ENCODE data around the gene ST6GALNAC6. TPM values are rescaled to one million over a fixed set of nuclear protein-coding genes. Genes with fewer than 3 reads are reported as not detected.

ST6GALNAC6 gene
- total RNA-seq, 1 donor from 2014 or later: 94.7 TPM

Small RNAs within 50 kb of the gene (microRNA-seq; reads per million reads assigned to microRNA genes)
- gene MIR4672 (ENCODE audit: borderline microRNAs expressed): not detected

Other genes starting within 250 kb of the ST6GALNAC6 start
- 0.29 TPM for gene CFAP157, start 192.6 kb downstream of the ST6GALNAC6 start, total RNA-seq
- 8.0 TPM for gene PTRH1, start 183.9 kb downstream of the ST6GALNAC6 start, total RNA-seq
- gene TTC16, start 183.5 kb downstream of the ST6GALNAC6 start, total RNA-seq: 0.41 TPM
- 17.3 TPM for gene TOR2A, start 164.3 kb downstream of the ST6GALNAC6 start, total RNA-seq
- 85.3 TPM for gene SH2D3C, start 120.9 kb downstream of the ST6GALNAC6 start, total RNA-seq
- gene CDK9, start 113.6 kb downstream of the ST6GALNAC6 start, total RNA-seq: 99.1 TPM
- gene FPGS, start 96.7 kb downstream of the ST6GALNAC6 start, total RNA-seq: 68.9 TPM
- 322 TPM for gene ENG, start 44.9 kb downstream of the ST6GALNAC6 start, total RNA-seq
- 158 TPM for gene AK1, start 21.9 kb downstream of the ST6GALNAC6 start, total RNA-seq
- gene ST6GALNAC4, start 17.4 kb upstream of the ST6GALNAC6 start, total RNA-seq: 58.8 TPM
- gene PIP5KL1, start 31.2 kb upstream of the ST6GALNAC6 start, total RNA-seq: 3.5 TPM
- gene DPM2, start 38.3 kb upstream of the ST6GALNAC6 start, total RNA-seq: 37.1 TPM
- gene EEIG1, start 81.4 kb upstream of the ST6GALNAC6 start, total RNA-seq: 44.7 TPM
- 11.8 TPM for gene NAIF1, start 167.7 kb upstream of the ST6GALNAC6 start, total RNA-seq
- gene SLC25A25, start 168.6 kb upstream of the ST6GALNAC6 start, total RNA-seq: 34.7 TPM
- gene PTGES2, start 228.1 kb upstream of the ST6GALNAC6 start, total RNA-seq: 35.1 TPM
- gene LCN2, start 249.8 kb upstream of the ST6GALNAC6 start, total RNA-seq: 14.3 TPM